Panc1 (cell line): ENCODE results near the gene HES5. TPM values are rescaled to one million over a fixed set of nuclear protein-coding genes. Genes with fewer than 3 reads are reported as not detected.

Experiments
- ATAC-seq: fragments of 200-7000 bp; cut with Tn5 transposase; 2 replicates; pipeline ENCODE4 v1.9.1; 2020; ENCODE audit warnings: mild to moderate bottlenecking, moderate library complexity
- BruUV-seq: library from RNA; stranded (reverse); fragments of 400-500 nt; replicated peaks from 2 replicates; lab custom pipeline; 2021; lab: Mats Ljungman, UMichigan
- CTCF ChIA-PET: fragments of 300-600 bp; sonication (Branson Sonifier 250); formaldehyde crosslinking; loops from one replicate; lab custom pipeline; 2022; ENCODE audit warnings: antibody characterized with exemption; lab: Charles Lee
- POLR2A ChIA-PET: fragments of 300-600 bp; sonication (Branson Sonifier 250); formaldehyde crosslinking; loops from one replicate; lab custom pipeline; 2022; ENCODE audit warnings: antibody characterized with exemption; lab: Charles Lee
- DNase-seq: peaks from one replicate; pipeline ENCODE4 v3.0.0-alpha.2; 2010; ENCODE audit warnings: low read depth, low spot score
- H3K27ac ChIP-seq: 2 replicates; pipeline ENCODE4 v1.5.1; 2011; ENCODE audit warnings: mild to moderate bottlenecking, low read length, inconsistent platforms
- H3K27me3 ChIP-seq: fragments of 200-500 bp; sonication (Bioruptor generic); 2 replicates; pipeline ENCODE4 v1.6.0; 2014; ENCODE audit warnings: low read length, inconsistent platforms; ENCODE audit not compliant: control insufficient read depth, insufficient read depth
- H3K36me3 ChIP-seq: fragments of 200-500 bp; sonication (Bioruptor generic); 2 replicates; pipeline ENCODE4 v1.5.1; 2014; ENCODE audit warnings: inconsistent platforms, mild to moderate bottlenecking, low read length, moderate library complexity; ENCODE audit not compliant: control insufficient read depth, insufficient read depth
- H3K4me1 ChIP-seq: 2 replicates; pipeline ENCODE4 v1.5.1; 2011; ENCODE audit warnings: inconsistent platforms, mild to moderate bottlenecking, low read length, moderate library complexity; ENCODE audit not compliant: control insufficient read depth, insufficient read depth
- H3K4me3 ChIP-seq, 2 experiments: 2 replicates each; pipeline ENCODE4 v1.5.1; 2011 to 2012; ENCODE audit warnings: low read depth in 2 of 2, low read length in 2 of 2, mild to moderate bottlenecking in 2 of 2, inconsistent platforms in 1 of 2, moderate library complexity in 1 of 2
- H3K9me3 ChIP-seq: fragments of 200-500 bp; sonication (Bioruptor generic); 2 replicates; pipeline ENCODE4 v1.5.1; 2014; ENCODE audit warnings: low read depth, mild to moderate bottlenecking, inconsistent platforms, low read length, moderate library complexity; ENCODE audit not compliant: control insufficient read depth, insufficient read depth
- CTCF ChIP-seq: fragments of 450-650 bp; IDR thresholded peaks from 2 replicates; pipeline ENCODE4 v1.5.1; 2017; ENCODE audit warnings: mild to moderate bottlenecking
- POLR2AphosphoS5 ChIP-seq: IDR thresholded peaks from 2 replicates; pipeline ENCODE4 v1.6.1; 2012; ENCODE audit warnings: mild to moderate bottlenecking, low read depth, low read length, moderate library complexity
- REST ChIP-seq, 2 experiments: IDR thresholded peaks; 2 replicates each; pipeline ENCODE4 v1.6.1; 2011 to 2012; ENCODE audit warnings: low read depth in 2 of 2, control low read depth in 1 of 2, low read length in 1 of 2, mild to moderate bottlenecking in 1 of 2, moderate library complexity in 1 of 2; ENCODE audit not compliant: insufficient read depth in 1 of 2
- SIN3A ChIP-seq: IDR thresholded peaks from 2 replicates; pipeline ENCODE4 v1.6.1; 2012; ENCODE audit warnings: low read depth, mild to moderate bottlenecking, low read length, moderate library complexity, borderline replicate concordance; ENCODE audit not compliant: insufficient read depth
- TCF7L2 ChIP-seq: IDR thresholded peaks from 2 replicates; pipeline ENCODE4 v1.6.1; 2011; ENCODE audit warnings: mild to moderate bottlenecking, low read depth, low read length, inconsistent platforms
- in situ Hi-C: cut with HindIII; loops from 2 replicates; pipeline ENCODE4 v1.10.0; 2016; ENCODE audit warnings: low sequenced_read_pairs, low pct_unique_long_range_greater_than_20kb
- intact Hi-C: fragments of 100-400 bp; cut with micrococcal nuclease; formaldehyde crosslinking; loops from one replicate; pipeline ENCODE4 v1.10.0; 2022; ENCODE audit not compliant: unreplicated experiment
- total RNA-seq: library from RNA; stranded (reverse); gene quantifications from one replicate; pipeline ENCODE4 v1.2.1, GENCODE V29; 2021; ENCODE audit not compliant: unreplicated experiment

Gene HES5
- total RNA-seq, 1 experiment from 2014 or later: not detected

GRCh38 chr1:2525572-2525919 lies 4.5 kb downstream of the HES5 start:
- BruUV-seq: no TSS peak
- no peaks in the 10 kb centered on the region for H3K27me3 ChIP-seq
- ATAC-seq (no peak), DNase-seq (no peak)
- in situ Hi-C loops: no loop called here
- TF ChIP-seq CTCF (no peak), POLR2AphosphoS5 (no peak), REST (IDR thresholded peaks at IDR 0.05; ENCODE audit: insufficient read depth in 1 of 2, low read depth in 2 of 2, low read length in 1 of 2) (no peak), TCF7L2 (no peak), SIN3A (no peak)
- H3K27ac ChIP-seq: peak overlapping the region; percentile 87
- no peaks in the 10 kb centered on the region for H3K9me3 ChIP-seq
- intact Hi-C loops: no loop called here
- H3K4me1 ChIP-seq: peaks cover 42% of the 10 kb centered on the region
- ChIA-PET POLR2A (no interaction called here), CTCF (no interaction called here)
- H3K36me3 ChIP-seq: no peaks in the 10 kb centered on the region; the same call in 1 of the 2 replicates
- H3K4me3 ChIP-seq: peak overlapping the region; percentile 70 to 93

GRCh38 chr1:2523891-2524609 lies 6.0 kb downstream of the HES5 start:
- ATAC-seq (no peak), DNase-seq (no peak)
- H3K36me3 ChIP-seq: no peaks in the 10 kb centered on the region; the same call in 1 of the 2 replicates
- no peak for TF ChIP-seq REST (IDR thresholded peaks at IDR 0.05; ENCODE audit: insufficient read depth in 1 of 2, low read depth in 2 of 2, low read length in 1 of 2)
- H3K4me3 ChIP-seq: peak overlapping the region in 1 of 2 experiments; percentile 70; a peak in 2 of 4 replicates
- intact Hi-C loops: no loop called here
- H3K9me3 ChIP-seq: no peaks in the 10 kb centered on the region
- no peaks in the 10 kb centered on the region for H3K27me3 ChIP-seq
- BruUV-seq: no TSS peak
- POLR2A ChIA-PET: no interaction called here
- H3K27ac ChIP-seq: peak overlapping the region; percentile 87; the same call in 1 of the 2 replicates
- CTCF ChIA-PET: interaction anchor here (0.5 kb wide), 1 partner anchor 387 kb away, joined by 3 read pairs; no protein-coding TSS in a partner anchor
- in situ Hi-C loops: no loop called here
- H3K4me1 ChIP-seq: peaks cover 40% of the 10 kb centered on the region
